ENCODE measurements around the gene C5orf52.
"Not testable (repeated sequence)": the region's sequence is repeated elsewhere in the genome, so short reads cannot be mapped to it uniquely, and the experiment has no call there.

DNA sequence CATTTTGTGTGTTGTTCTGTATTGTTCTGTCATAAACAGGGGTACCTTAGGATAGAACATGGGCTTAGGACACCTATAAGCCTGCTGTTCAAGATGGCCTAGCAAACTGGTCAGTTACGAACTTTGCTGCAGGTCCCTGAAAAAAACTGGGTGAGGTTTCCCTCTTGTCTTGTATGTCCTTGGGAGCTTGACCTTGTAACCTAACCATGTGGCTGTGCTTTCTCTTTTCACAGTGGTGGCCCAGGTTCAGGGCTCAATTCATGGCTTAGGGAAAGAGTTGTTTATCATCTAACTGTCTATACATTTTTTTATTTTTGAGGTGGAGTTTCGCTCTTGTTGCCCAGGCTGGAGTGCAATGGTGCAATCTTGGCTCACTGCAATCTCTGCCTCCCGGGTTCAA lies 24.8 kb downstream of the C5orf52 start:
- TF ChIP-seq POLR2A (IDR thresholded peaks at IDR 0.05) = not testable (repeated sequence)
- TF ChIP-seq, protein P1, sequence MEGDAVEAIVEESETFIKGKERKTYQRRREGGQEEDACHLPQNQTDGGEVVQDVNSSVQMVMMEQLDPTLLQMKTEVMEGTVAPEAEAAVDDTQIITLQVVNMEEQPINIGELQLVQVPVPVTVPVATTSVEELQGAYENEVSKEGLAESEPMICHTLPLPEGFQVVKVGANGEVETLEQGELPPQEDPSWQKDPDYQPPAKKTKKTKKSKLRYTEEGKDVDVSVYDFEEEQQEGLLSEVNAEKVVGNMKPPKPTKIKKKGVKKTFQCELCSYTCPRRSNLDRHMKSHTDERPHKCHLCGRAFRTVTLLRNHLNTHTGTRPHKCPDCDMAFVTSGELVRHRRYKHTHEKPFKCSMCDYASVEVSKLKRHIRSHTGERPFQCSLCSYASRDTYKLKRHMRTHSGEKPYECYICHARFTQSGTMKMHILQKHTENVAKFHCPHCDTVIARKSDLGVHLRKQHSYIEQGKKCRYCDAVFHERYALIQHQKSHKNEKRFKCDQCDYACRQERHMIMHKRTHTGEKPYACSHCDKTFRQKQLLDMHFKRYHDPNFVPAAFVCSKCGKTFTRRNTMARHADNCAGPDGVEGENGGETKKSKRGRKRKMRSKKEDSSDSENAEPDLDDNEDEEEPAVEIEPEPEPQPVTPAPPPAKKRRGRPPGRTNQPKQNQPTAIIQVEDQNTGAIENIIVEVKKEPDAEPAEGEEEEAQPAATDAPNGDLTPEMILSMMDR (IDR thresholded peaks at IDR 0.05) = not testable (repeated sequence)
